HG03064 (cell line): ENCODE data around the gene ZNF804A.

Source experiments
- ATAC-seq: cut with Tn5 transposase; IDR thresholded peaks from one replicate; pipeline ENCODE4 v1.9.1; 2021; ENCODE audit warnings: low read depth; ENCODE audit not compliant: unreplicated experiment

Gene ZNF804A

DNA sequence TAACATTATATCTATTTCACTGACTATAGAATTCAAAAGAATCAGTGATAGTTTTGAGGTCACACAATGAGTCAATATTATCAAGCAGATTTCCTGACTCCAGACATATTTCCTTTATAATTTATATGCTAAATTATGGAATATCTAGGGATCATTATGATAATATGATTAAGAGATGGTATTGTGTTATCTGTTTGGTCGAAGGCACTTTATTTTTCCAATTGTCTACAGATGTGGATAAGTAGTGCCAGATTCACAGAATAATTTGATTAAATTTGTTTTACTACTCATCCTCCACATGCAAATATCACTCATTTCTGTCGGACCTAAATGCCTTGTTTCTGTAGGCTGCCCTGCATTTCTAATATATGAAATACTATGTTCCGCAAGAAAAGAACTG, 4.4 kb downstream of the ZNF804A start:
- no peak for ATAC-seq

DNA sequence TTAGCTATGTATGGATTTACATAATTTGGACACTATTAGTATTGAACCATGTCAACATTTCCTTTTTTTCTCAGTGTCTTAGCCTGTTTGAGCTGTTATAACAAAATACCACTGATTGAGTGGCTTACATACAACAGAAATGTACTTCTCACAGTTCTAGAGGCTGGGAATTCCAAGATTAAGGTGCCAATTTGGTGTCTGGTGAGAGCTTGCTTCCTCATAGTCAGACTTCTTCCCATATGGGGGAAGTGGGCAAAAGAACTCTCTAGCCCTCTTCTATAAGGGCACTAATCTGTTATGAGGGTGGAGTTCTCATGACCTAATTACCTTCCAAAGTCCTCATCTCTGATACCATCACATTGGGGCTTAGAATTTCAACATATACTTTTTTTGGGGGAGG, 12.6 kb downstream of the ZNF804A start:
- no peak for ATAC-seq

DNA sequence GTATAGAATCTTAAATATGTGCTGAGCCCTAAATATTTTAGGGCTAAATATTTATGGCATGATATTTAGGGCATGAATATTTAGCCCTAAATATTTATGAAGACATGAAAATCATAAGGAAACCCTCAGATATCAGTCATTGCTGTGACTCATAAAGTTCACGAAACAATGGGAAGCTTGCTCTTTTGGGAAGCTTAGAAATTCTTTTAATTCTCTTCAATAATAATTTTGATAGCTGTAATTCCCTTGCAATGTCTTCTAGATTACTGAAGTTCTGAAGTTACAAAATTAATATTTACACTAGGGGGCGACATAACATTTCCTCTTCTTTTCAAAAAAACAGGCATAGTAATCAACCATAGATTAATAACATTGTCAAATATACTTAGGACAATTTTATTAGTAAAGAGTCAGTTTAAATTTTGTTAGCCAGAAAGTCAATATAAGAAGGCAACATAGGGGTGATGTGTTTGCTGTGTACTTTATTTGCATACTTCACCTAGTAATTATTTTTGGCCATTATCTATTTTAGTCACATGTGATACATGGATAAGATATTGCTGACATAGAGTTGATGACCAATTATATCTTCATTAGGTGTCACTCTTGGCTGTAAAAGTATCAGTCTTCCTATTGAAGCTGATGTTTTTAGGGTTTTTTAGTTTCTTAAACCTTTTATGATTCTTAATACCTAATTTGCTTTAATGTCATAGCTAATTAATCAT, 13.2 kb downstream of the ZNF804A start:
- ATAC-seq, result no peak

DNA sequence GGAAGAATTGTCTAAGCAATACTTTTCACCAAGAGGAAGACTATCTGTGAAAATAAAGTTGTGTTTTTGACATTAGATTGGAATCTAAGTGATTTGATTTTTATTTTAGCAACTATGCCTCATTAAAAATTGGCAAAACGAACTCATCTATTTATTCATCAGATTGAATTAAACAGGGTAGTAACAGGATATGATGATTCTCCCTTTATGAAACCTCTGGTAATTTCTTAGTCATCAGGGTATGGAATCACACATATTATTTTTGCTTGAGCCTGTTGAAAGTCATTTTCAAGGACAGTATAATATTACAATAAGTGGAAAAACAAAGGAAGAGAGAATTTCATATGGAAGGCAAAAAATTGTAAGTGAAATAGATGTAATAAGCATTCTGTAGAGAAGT, 22.0 kb downstream of the ZNF804A start:
- no peak for ATAC-seq

DNA sequence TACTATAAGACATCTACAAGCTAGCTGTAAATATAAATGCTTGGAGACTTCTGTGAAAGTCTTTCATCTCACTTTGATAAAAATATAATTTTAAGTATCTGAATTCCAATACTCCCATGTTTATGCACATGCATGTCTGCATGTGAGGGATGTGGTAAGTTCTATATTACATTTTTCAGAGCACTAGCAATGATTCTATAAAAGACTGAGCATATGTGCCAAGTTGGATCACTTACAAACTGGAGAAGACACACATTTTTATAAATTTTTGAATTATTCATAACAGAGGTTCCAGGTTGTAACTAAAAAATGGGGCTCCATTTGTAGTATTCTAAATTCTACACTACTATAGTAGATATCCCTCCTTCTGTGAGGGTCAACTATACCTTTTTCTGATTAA, 26.0 kb downstream of the ZNF804A start:
- ATAC-seq, result no peak

DNA sequence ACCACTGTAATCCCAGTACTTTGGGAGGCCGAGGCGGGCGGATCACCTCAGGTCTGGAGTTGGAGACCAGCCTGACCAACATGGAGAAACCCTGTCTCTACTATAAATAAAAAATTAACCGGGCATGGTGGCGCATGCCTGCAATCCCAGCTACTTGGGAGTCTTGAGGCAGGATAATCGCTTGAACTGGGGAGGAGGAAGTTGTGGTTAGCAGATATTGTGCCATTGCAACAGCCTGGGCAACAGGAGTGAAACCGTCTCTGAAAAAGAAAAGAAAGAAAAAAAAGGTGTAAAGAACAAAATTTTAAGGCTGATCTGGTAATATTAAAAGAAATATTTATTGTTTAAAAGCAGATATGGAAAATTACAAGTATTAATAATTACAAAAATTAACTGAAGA, 29.7 kb downstream of the ZNF804A start:
- no peak for ATAC-seq

DNA sequence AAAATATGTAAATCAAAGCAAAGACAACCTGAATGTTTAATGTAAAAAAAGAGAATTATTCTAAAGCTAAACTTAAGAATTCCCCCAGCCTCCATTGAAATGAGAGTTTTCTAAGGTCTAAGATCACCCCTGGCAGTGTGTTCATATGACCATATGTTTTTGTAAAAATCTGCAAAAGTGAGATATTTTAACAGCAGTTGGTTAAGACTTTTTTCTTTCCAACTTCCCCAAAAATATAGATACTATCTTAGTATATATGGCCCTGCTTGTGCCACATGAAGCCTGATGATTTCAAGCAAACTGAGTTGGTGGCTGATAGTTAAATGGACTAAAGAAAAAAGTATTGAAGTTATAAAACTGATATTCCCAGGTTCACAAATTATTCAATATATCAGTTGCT, 35.4 kb downstream of the ZNF804A start:
- ATAC-seq, result no peak

DNA sequence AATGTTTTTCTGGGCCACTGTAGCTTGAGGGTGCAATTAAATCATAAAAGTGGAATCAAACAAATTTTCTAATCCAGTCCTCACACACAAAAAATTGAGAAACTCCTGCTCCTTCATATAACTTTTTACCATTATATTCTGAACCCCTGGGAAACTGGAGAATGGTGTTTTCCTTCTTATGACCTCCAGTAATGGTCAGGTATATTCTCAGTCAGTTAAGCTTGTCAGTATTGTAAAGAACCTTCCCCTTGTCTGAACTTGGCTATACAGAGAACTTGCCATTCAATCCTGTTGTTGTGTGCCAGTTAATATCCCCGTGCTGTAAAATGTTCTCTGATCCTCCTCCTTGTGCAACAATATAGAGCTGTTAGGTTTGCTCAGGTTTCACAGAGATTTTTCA, 39.5 kb downstream of the ZNF804A start:
- no peak for ATAC-seq

DNA sequence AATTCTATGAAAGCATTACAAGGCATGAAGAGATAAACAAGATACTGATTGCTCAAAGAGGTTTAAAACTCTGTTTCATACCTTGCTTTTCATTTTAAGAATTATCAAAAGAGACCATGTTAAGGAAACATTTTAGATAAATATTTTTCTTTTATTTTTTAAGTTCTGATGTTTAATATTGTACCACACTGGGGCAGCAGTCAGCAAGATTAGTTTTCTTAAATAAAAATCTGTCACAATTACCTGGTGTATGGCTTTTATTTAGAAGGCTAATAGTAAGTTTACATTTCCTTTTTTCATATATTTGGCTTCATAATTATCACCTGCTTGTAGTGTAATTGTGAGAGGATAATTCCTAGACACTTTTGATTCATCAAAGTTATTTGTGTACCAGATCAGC, 46.4 kb downstream of the ZNF804A start:
- no peak for ATAC-seq

DNA sequence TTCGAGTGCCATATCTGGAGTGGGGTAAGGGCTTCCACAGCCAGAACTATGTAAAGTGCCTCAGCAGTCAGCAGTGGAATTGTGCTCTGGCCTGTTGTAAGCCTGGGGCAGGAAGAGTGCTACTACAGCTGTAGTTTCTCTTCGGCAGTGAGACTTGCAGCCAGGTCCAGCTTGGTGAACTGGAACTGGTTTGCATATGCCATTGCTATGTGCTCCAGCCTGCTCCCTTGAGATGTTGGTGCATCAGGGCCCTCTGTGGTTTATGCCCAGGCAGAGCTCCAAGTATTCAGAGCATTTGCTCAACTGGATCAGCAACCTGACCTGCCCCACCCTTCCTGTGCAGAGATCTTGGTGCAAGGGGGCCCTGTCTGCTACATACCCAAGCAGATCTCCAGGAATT, 47.8 kb downstream of the ZNF804A start:
- ATAC-seq, result peak; percentile 87

DNA sequence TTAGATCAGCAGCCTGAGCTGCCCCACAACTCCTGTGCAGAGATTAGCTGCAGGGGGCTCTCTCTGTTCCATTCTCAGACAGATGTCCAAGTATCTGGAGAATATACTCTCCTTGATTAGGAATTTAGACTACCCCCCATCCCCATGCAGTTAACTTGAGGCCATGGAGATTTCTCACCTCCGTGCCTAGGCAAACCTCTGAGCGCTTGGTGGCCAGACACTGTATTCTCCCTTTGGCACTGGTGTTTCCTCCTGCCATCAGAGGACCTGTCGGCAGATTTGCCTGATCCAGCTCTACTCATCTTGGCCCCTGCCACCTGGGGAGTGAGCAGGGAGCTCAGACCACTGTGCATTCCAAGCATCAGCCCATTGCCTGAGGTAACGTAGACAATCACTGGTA, 48.3 kb downstream of the ZNF804A start:
- no peak for ATAC-seq

DNA sequence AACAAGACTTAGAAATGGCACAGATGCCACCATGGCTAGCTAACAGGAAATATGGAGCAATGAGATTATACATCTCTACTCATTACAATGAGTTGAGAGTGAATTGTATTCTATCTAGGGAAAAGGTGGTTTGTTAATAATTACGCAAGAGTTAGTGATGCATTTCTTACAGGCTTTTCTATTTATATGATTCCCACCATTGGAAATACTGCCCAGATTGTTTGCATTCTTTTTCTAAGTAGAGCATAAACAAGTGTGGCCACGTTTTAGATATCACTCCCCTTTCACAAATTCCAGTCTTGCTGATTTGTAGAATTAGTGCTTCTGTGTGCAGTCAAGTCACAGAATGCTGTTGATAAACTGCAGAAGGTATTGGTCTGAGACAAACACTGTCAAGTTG, 56.6 kb downstream of the ZNF804A start:
- ATAC-seq, result no peak

DNA sequence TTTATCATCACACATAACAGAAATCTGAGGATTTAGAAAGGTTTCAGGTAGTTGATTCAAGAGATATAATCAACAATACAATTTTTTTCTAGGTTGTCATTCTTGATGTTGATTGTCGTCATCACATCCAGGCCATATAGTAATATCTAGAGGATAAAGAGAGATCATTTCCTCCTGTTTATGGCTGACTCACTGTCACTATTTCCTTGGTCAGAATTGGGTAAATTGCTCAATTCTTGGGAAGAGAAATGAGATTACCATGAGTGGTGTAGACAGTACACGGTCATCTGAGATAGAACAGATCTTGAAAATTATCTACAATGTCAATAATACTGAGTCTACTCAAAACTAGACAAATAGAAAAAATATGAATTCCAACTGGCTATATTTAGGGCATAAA, 78.8 kb downstream of the ZNF804A start:
- no peak for ATAC-seq

DNA sequence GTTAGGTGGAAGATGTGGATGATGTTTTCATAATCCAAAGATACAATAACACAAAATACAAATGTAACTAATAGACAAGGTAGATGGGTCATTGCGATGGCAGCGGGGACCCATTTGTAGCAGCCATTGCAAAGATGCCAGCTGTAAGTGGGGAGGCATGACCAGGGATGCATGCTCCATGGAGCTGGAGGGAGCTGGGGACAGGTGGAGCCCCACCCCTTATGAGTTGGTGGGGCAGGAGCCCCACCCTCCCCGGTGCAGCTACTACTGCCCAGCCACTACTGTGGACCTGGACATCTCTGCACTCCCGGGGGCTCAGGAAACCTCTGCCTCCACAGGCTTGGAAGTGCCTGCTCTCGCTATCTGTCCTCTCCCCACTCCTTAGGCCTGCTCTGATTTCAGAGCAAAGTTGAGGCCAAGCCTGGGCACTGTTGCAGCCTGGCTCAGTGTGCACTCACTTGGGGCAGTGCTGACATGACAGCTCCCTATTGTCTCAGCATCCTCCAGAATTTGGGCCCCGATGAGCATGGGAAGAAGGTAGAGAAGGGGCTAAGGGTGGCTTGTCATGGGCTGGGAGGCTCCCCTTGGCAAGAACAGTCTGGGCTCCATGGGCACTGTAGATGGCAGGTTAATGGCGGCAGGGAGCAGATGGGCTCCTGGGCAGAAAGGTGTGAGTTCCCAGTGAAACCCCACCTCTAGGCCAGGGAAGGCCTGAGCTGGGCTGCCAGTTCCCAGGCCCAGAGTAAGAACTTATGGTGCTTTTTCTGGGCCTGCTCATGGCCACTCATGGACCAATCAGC, 81.1 kb downstream of the ZNF804A start:
- no peak for ATAC-seq

DNA sequence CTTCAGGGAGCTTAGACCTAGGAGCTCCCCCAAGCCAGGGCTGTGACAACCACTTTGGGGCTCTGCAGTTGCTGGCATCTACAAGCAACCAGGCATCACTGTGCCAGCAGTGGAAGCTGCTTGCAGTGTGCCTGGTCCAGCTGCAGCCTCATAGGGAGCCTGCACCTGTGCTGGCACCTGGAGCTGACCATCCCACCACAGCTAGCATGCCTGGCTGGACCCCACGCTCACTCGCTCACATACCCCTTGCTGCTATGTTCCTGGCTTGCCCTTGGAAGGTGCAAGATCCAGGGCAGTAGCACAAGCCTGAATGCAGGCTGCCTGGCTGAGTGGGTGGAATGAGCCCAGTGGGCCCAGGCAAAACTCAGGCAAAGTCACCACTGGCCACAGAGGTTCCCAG, 82.5 kb downstream of the ZNF804A start:
- ATAC-seq, result no peak

DNA sequence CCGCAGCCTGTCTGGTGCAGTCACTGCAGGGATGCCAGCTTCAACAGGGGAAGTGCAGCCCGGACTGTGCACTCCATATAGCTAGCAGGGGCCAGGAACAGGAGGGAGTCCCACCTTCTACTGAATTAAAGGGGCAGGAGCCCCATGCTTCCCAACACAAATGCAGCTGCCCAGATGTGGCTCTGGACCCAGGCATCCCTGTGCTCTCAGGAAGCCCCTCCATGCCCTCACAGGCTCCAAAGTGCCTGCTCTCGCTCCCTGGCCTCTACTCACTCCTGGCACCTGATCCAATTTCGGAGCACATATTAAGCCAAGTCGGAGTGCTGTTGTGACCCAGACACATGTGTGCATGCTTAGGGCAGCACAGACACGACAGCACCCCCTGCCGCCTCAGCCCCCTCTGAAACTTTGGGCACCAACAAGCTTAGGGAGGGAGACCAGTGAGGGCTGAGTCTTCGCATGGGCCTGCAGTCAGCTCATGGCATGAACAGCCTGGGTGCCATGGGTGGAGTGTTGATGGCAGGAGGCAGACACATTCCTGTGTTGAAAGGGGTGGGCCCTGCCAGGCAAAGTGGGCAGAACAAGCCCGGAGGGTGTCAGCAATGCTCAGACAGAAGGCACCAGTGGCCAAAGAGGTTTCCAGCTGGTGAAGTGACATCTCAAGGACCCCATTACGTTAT, 83.5 kb downstream of the ZNF804A start:
- ATAC-seq, result no peak

DNA sequence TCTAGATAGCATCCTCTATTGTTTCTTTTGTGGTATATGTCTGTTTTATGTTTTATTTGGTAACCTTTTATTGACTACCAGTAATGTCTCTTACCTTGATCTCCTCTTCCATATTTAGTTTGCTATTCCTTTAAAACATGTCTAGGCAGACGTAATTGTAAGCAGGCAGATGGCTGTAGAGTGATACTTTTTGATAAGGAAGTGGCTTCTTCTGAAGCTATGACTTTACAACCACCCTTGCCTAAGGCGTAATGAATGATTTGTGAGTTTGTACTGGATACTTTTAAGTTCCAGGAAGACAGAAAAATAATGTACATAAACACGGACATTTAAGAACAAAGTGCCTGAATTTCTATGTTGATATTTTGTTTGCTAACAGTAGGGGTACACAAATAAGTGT, 85.6 kb downstream of the ZNF804A start:
- no peak for ATAC-seq

DNA sequence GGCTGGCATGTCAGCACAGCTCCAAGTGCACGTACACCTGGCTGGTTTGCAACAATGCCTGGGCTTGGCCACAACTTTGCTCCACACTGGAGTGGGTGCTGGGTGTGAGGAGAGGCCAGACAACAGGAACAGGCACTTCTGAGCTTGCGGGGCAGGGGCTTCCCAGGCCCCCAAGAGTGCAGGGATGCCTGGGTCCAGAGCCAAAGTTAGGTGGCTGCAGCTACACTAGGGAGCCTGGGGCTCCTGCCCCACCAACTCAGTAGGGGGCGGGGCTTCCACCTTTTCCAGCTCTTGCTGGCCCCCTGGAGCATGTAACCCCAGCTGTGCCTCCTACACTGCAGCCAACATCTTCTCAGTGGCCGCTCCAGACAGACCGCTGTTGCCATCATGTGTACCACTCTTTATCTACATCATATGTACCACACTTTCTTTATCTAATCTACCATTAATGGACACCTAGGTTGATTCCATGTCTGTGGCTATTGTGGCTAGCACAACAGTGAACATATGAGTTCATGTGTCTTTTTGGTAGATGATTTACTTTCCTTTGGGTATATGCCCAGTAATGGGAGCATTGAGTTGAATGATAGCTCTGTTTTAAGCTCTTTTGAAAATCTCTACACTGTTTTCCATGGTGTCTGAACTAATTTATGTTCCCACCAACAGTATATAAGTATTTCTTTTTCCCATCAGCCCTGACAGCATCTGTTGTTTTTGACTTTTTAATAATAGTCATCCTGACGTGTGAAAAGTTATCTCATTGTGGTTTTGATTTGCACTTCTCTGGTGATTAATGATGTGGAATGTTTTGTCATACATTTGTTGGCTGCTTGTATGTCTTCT, 87.9 kb downstream of the ZNF804A start:
- no peak for ATAC-seq

DNA sequence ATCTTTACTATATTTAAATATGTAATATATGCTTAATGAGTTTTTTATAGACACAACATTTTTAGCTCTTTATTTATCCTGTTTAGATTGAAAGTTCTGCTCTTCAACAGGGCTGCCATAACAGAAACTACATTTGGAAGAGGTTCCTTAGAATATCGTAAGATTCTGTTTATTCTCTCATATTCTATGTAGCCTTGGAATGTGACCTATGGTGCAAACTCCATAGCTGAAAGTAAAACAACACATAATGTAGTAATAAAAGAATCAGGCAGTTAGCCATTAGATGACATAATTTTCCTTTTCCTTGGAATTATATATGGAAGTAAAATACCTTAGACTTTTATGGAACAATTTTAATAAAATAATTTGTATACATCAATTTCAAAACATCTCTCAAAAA, 91.3 kb downstream of the ZNF804A start:
- ATAC-seq, result no peak

DNA sequence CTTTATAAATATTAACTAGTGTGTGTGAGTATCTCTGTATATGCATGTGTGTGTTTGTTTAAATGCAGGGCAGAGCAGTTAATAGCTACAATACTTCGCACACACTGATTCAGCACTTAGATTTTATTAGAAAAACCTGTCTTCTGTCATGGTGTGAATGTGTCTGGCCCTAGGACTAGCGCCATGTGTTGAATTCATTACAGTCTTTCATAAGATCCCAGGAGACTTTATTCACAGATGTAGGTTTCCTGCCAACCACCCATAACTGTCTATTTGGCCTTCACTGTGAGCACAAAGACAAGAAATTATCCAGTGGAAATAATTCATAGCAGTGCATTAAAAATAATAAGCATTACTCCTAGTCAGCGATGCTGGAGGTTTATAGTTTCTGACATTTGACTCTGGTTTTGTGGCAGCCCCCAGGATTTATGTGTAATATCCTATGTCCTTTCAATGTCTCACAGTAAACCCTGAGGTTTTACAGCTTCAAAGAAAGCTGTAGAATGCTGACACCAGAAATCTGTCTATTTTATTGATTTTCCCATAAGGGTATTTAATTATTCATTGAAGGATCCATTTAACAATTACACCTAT, 93.9 kb downstream of the ZNF804A start:
- ATAC-seq, result no peak
